Neuronal stem cell (in vitro differentiated cells): Measurements from ENCODE around the gene PAK4.
A peak's percentile ranks its signal among the peaks of the same experiment; 100 is the strongest.

Experiments
- DNase-seq: peaks from one replicate; pipeline ENCODE4 v3.0.0-alpha.2; 2013; ENCODE audit warnings: low spot score
- H2AFZ ChIP-seq: one replicate; pipeline ENCODE4 v1.6.1; 2013; ENCODE audit warnings: mild to moderate bottlenecking, low read length, inconsistent platforms
- H2AK5ac ChIP-seq: 2 replicates; pipeline ENCODE4 v1.6.1; 2013; ENCODE audit warnings: low read depth, mild to moderate bottlenecking, inconsistent platforms, low read length, moderate library complexity, mixed read lengths
- H2BK120ac ChIP-seq: 2 replicates; pipeline ENCODE4 v1.6.1; 2013; ENCODE audit warnings: low read depth, mild to moderate bottlenecking, inconsistent platforms, low read length, moderate library complexity, mixed read lengths
- H2BK12ac ChIP-seq: one replicate; pipeline ENCODE4 v1.6.1; 2013; ENCODE audit warnings: low read length, inconsistent platforms
- H2BK15ac ChIP-seq: 2 replicates; pipeline ENCODE4 v1.6.1; 2013; ENCODE audit warnings: mild to moderate bottlenecking, low read length, inconsistent platforms, mixed read lengths
- H2BK5ac ChIP-seq: one replicate; pipeline ENCODE4 v1.6.1; 2013; ENCODE audit warnings: inconsistent platforms, mild to moderate bottlenecking, low read length, moderate library complexity
- H3K14ac ChIP-seq: one replicate; pipeline ENCODE4 v1.6.1; 2013; ENCODE audit warnings: low read length, inconsistent platforms
- H3K18ac ChIP-seq: 2 replicates; pipeline ENCODE4 v1.6.1; 2013; ENCODE audit warnings: low read length, inconsistent platforms
- H3K23ac ChIP-seq: 2 replicates; pipeline ENCODE4 v1.6.1; 2013; ENCODE audit warnings: low read depth, mild to moderate bottlenecking, mixed read lengths, low read length, inconsistent platforms; ENCODE audit not compliant: poor library complexity
- H3K27ac ChIP-seq: replicated peaks from 3 replicates; pipeline ENCODE4 v1.5.1; 2013; ENCODE audit warnings: low read length, inconsistent platforms
- H3K27me3 ChIP-seq, 3 experiments: 2 replicates each; pipeline ENCODE4 v1.6.1; 2013; ENCODE audit warnings: low read length in 3 of 3, mild to moderate bottlenecking in 2 of 3, inconsistent platforms in 1 of 3, low read depth in 1 of 3, mixed read lengths in 1 of 3, moderate library complexity in 1 of 3; ENCODE audit not compliant: control insufficient read depth in 3 of 3, insufficient read depth in 3 of 3
- H3K36me3 ChIP-seq, 2 donors: replicated peaks in 1 of 2; 2 replicates each; pipeline ENCODE4 v1.6.1; 2013; ENCODE audit warnings: low read length in 2 of 2; ENCODE audit not compliant: control insufficient read depth in 2 of 2, insufficient read depth in 2 of 2
- H3K4ac ChIP-seq: 2 replicates; pipeline ENCODE4 v1.6.1; 2013; ENCODE audit warnings: inconsistent platforms, mild to moderate bottlenecking, low read length, moderate library complexity
- H3K4me1 ChIP-seq, 2 donors: 1 replicate in 1 of 2; 2 replicates in 1 of 2; pipeline ENCODE4 v1.6.1; 2013; ENCODE audit warnings: low read length in 2 of 2, low read depth in 1 of 2; ENCODE audit not compliant: control insufficient read depth in 2 of 2, insufficient read depth in 1 of 2
- H3K4me2 ChIP-seq: one replicate; pipeline ENCODE4 v1.6.1; 2013; ENCODE audit warnings: mild to moderate bottlenecking, low read length, inconsistent platforms; ENCODE audit not compliant: insufficient read depth, poor library complexity, severe bottlenecking
- H3K4me3 ChIP-seq, 2 donors: 2 replicates each; pipeline ENCODE4 v1.5.1; 2013; ENCODE audit warnings: low read length in 2 of 2, mild to moderate bottlenecking in 2 of 2, inconsistent platforms in 1 of 2, moderate library complexity in 1 of 2
- H3K79me1 ChIP-seq: one replicate; pipeline ENCODE4 v1.6.1; 2013; ENCODE audit warnings: low read depth, mild to moderate bottlenecking, inconsistent platforms, low read length, moderate library complexity
- H3K9ac ChIP-seq: one replicate; pipeline ENCODE4 v1.6.1; 2013; ENCODE audit warnings: mild to moderate bottlenecking, low read depth, low read length, inconsistent platforms; ENCODE audit not compliant: poor library complexity
- H3K9me3 ChIP-seq, 2 donors: replicated peaks in 1 of 2; 2 replicates each; pipeline versions ENCODE3 to v1.6.1; 2013; ENCODE audit warnings: low read length in 2 of 2, mild to moderate bottlenecking in 2 of 2, inconsistent platforms in 1 of 2, low read depth in 1 of 2, mixed read lengths in 1 of 2, moderate library complexity in 1 of 2; ENCODE audit not compliant: control insufficient read depth in 2 of 2, insufficient read depth in 1 of 2
- H4K8ac ChIP-seq: one replicate; pipeline ENCODE4 v1.6.1; 2013; ENCODE audit warnings: low read depth, mild to moderate bottlenecking, inconsistent platforms, low read length, moderate library complexity
- H4K91ac ChIP-seq: one replicate; pipeline ENCODE4 v1.6.1; 2013; ENCODE audit warnings: low read length, low read depth, mild to moderate bottlenecking, inconsistent platforms; ENCODE audit not compliant: poor library complexity
- WGBS, 2 donors: extraction: QIAGEN DNeasy Blood & Tissue Kit; methylation state at CpG; one replicate each; pipeline ENCODE4 v1.1.7; 2013; ENCODE audit warnings: missing lambda C conversion rate in 2 of 2, mixed read lengths in 1 of 2; ENCODE audit not compliant: insufficient read length in 2 of 2, insufficient replicate concordance in 1 of 2; ENCODE audit errors: extremely low coverage in 2 of 2; 5-methylcytosine and 5-hydroxymethylcytosine counted together

PAK4 gene

DNA sequence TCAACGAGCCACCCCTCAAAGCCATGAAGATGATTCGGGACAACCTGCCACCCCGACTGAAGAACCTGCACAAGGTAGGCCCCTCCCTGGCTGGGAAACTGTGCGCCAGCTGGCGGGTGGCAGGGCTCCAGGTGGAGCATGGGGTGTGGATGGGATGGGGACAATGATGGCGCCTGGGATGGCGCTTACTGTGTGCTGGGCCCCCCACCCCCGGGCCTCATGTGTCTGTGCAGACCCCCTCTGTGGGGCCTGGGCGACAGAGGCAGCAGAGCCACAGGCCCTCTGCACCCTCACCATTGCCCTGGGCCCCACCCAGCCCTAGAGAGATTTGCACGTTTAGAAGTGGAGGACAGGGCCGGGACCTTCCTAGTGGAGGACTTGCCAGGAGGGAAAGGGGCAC is 52.1 kb downstream of the PAK4 start:
- Histone ChIP-seq H4K8ac (no peak overlapping the region), H4K91ac (no peak overlapping the region), H3K9me3 (no peaks in the 10 kb centered on the region), H2AK5ac (no peak overlapping the region), H2BK15ac (no peak overlapping the region), H3K27me3 (no peaks in the 10 kb centered on the region), H2BK120ac (no peak overlapping the region), H2BK12ac (no peak overlapping the region), H3K27ac (no peak overlapping the region), H3K23ac (no peak overlapping the region), H3K36me3 (peaks cover 34 to 60% of the 10 kb centered on the region in 2 donors), H2BK5ac (no peak overlapping the region), H3K4ac (no peak overlapping the region), H3K18ac (no peak overlapping the region), H3K4me2 (no peak overlapping the region), H3K4me3 (no peak overlapping the region), H3K9ac (no peak overlapping the region), H3K14ac (no peak overlapping the region), H3K4me1 (no peaks in the 10 kb centered on the region), H3K79me1 (peaks cover 6% of the 10 kb centered on the region), H2AFZ (no peak overlapping the region)
- no peak for DNase-seq
- no CpG with 5 or more reads among the region's 11 CpGs for WGBS, 2 donors

DNA sequence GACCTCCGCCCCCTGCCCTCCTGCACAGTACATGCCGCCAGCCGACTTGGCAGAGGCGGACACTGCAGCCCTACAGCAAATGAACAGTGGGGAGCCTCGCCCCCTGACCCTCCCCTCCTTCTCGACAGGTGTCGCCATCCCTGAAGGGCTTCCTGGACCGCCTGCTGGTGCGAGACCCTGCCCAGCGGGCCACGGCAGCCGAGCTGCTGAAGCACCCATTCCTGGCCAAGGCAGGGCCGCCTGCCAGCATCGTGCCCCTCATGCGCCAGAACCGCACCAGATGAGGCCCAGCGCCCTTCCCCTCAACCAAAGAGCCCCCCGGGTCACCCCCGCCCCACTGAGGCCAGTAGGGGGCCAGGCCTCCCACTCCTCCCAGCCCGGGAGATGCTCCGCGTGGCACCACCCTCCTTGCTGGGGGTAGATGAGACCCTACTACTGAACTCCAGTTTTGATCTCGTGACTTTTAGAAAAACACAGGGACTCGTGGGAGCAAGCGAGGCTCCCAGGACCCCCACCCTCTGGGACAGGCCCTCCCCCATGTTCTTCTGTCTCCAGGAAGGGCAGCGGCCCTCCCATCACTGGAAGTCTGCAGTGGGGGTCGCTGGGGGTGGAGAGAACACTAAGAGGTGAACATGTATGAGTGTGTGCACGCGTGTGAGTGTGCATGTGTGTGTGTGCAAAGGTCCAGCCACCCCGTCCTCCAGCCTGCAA is 52.9 kb downstream of the PAK4 start:
- no peak overlapping the region for H2AK5ac ChIP-seq
- no peak overlapping the region for H2BK15ac ChIP-seq
- H3K18ac ChIP-seq = no peak overlapping the region
- no peak for DNase-seq
- H2BK5ac ChIP-seq = no peak overlapping the region
- no peak overlapping the region for H4K8ac ChIP-seq
- no peaks in the 10 kb centered on the region for H3K9me3 ChIP-seq
- no peak overlapping the region for H2BK12ac ChIP-seq
- no peak overlapping the region for H3K9ac ChIP-seq
- H3K79me1 ChIP-seq = peaks cover 6% of the 10 kb centered on the region
- peak overlapping the region in 1 of 2 donors; percentile 47 for H3K4me3 ChIP-seq
- H3K27me3 ChIP-seq = no peaks in the 10 kb centered on the region
- H3K27ac ChIP-seq = no peak overlapping the region
- no CpG with 5 or more reads among the region's 30 CpGs for WGBS, 2 donors
- H2BK120ac ChIP-seq = no peak overlapping the region
- H3K36me3 ChIP-seq = peaks cover 32 to 59% of the 10 kb centered on the region in 2 donors
- no peak overlapping the region for H3K14ac ChIP-seq
- H3K4me2 ChIP-seq = no peak overlapping the region
- H3K4ac ChIP-seq = no peak overlapping the region
- H3K4me1 ChIP-seq = no peaks in the 10 kb centered on the region
- H3K23ac ChIP-seq = peak overlapping the region; percentile 55
- H2AFZ ChIP-seq = no peak overlapping the region
- H4K91ac ChIP-seq = no peak overlapping the region

DNA sequence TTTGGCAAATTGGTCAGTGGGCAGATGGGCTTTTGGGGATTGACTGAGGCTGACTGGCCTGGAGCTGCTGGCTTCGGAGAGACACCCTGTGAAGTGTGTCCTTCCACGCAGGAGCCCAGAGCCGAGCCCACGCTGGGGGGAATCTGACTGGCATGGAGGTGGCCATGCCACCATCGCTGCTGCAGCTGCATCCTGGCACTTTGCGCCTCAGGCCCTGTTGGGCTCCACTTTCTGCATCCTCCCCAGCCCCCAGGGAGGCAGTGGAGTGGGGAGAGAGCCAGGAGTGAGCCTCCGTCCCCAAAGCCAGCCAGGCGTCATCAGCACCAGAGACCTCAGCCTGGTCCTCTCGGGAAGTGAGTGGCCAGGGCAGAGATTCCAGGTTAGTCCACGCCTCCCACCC is 54.2 kb downstream of the PAK4 start:
- Histone ChIP-seq H2BK120ac (no peak overlapping the region), H2BK12ac (no peak overlapping the region), H3K27me3 (no peaks in the 10 kb centered on the region), H2BK15ac (no peak overlapping the region), H3K4me1 (no peaks in the 10 kb centered on the region), H3K18ac (no peak overlapping the region), H2BK5ac (no peak overlapping the region), H3K9me3 (no peaks in the 10 kb centered on the region), H3K4me2 (no peak overlapping the region), H3K9ac (no peak overlapping the region), H4K91ac (no peak overlapping the region), H3K27ac (no peak overlapping the region), H2AFZ (no peak overlapping the region), H3K23ac (peak overlapping the region; percentile 57), H3K36me3 (peaks cover 31 to 50% of the 10 kb centered on the region in 2 donors), H2AK5ac (no peak overlapping the region), H3K79me1 (peaks cover 6% of the 10 kb centered on the region), H3K14ac (no peak overlapping the region), H4K8ac (no peak overlapping the region), H3K4me3 (peak overlapping the region in 1 of 2 donors; percentile 26), H3K4ac (no peak overlapping the region)
- no CpG with 5 or more reads among the region's 10 CpGs for WGBS, 2 donors
- DNase-seq = no peak

DNA sequence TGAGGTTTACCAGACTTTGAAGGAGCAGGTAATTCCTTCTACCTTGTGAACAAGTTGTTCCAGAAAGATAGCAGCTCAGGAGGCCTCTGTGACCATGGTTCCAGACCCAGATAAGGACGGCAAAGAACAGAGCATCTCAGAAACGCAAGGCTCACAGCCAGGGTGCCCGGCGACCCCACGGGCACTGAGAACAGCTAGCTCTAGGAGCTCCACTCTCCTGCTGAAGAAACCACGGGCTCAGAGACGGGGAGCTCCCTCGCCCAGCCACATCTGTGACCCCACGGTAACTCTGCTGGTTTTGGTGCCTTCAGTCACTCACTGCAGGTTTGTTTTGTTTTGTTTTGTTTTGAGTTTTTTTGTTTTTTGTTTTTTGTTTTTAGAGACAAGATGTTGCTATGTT is 55.2 kb downstream of the PAK4 start:
- Histone ChIP-seq H3K18ac (no peak overlapping the region), H3K23ac (no peak overlapping the region), H3K9ac (no peak overlapping the region), H3K4me3 (no peak overlapping the region), H3K36me3 (peaks cover 24 to 48% of the 10 kb centered on the region in 2 donors), H4K91ac (no peak overlapping the region), H3K14ac (no peak overlapping the region), H2AK5ac (no peak overlapping the region), H3K4me2 (no peak overlapping the region), H2BK15ac (no peak overlapping the region), H3K4me1 (no peaks in the 10 kb centered on the region), H3K9me3 (peaks cover 0 to 3% of the 10 kb centered on the region in 2 donors), H3K27ac (no peak overlapping the region), H4K8ac (no peak overlapping the region), H2BK5ac (no peak overlapping the region), H2AFZ (no peak overlapping the region), H3K27me3 (no peaks in the 10 kb centered on the region), H2BK12ac (no peak overlapping the region), H3K4ac (no peak overlapping the region), H2BK120ac (no peak overlapping the region), H3K79me1 (peaks cover 6% of the 10 kb centered on the region)
- WGBS, 2 donors = no CpG with 5 or more reads among the region's 9 CpGs
- DNase-seq = no peak
